ENCODE measurements around the gene SLC5A8.

- no peak for TF ChIP-seq POLR2A (IDR thresholded peaks at IDR 0.05)
- TF ChIP-seq, protein P1, sequence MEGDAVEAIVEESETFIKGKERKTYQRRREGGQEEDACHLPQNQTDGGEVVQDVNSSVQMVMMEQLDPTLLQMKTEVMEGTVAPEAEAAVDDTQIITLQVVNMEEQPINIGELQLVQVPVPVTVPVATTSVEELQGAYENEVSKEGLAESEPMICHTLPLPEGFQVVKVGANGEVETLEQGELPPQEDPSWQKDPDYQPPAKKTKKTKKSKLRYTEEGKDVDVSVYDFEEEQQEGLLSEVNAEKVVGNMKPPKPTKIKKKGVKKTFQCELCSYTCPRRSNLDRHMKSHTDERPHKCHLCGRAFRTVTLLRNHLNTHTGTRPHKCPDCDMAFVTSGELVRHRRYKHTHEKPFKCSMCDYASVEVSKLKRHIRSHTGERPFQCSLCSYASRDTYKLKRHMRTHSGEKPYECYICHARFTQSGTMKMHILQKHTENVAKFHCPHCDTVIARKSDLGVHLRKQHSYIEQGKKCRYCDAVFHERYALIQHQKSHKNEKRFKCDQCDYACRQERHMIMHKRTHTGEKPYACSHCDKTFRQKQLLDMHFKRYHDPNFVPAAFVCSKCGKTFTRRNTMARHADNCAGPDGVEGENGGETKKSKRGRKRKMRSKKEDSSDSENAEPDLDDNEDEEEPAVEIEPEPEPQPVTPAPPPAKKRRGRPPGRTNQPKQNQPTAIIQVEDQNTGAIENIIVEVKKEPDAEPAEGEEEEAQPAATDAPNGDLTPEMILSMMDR (IDR thresholded peaks at IDR 0.05 in 8 of 11, conservative IDR thresholded peaks at IDR 0.05 in 3 of 11), result no peak
These were observed 19.8 kb upstream of the SLC5A8 start for GRCh38 chr12:101229841-101230241.
